Measurements from ENCODE around the gene GCNT1.
A peak's percentile ranks its signal among the peaks of the same experiment; 100 is the strongest.
"Not testable (repeated sequence)": the region's sequence is repeated elsewhere in the genome, so short reads cannot be mapped to it uniquely, and the experiment has no call there.

GCNT1 gene

GRCh38 chr9:76458903-76459693 is at the start of gene GCNT1:
GCNT1 (plus strand) TSS chr9:76459182; CDS start chr9:76502382, 43,200 bp downstream.
- peak; percentile 95 for DNase-seq

- DNase-seq: no peak
Observed at GRCh38 chr9:76412638-76413037, 46.3 kb upstream of the GCNT1 start.

GRCh38 chr9:76413658-76414057 is 45.3 kb upstream of the GCNT1 start:
- DNase-seq: no peak

GRCh38 chr9:76414661-76415060 is 44.3 kb upstream of the GCNT1 start:
- no peak for DNase-seq

- DNase-seq: no peak
Observed at GRCh38 chr9:76415154-76415553, 43.8 kb upstream of the GCNT1 start.

- no peak for DNase-seq
Observed at GRCh38 chr9:76415731-76416130, 43.3 kb upstream of the GCNT1 start.

GRCh38 chr9:76417394-76417793 is 41.6 kb upstream of the GCNT1 start:
- no peak for DNase-seq

GRCh38 chr9:76419782-76420380 is 39.1 kb upstream of the GCNT1 start:
- DNase-seq: no peak

GRCh38 chr9:76423216-76424177 is 35.5 kb upstream of the GCNT1 start:
- no peak for DNase-seq

GRCh38 chr9:76424491-76424890 is 34.5 kb upstream of the GCNT1 start:
- DNase-seq: peak; percentile 71

- DNase-seq: no peak
Observed at GRCh38 chr9:76425677-76426453, 33.1 kb upstream of the GCNT1 start.

GRCh38 chr9:76426807-76427419 is 32.1 kb upstream of the GCNT1 start:
- DNase-seq: no peak

GRCh38 chr9:76431601-76432000 is 27.4 kb upstream of the GCNT1 start:
- DNase-seq: no peak

GRCh38 chr9:76433406-76433805 is 25.6 kb upstream of the GCNT1 start:
- DNase-seq: no peak

- no peak for DNase-seq
Observed at GRCh38 chr9:76433836-76434235, 25.1 kb upstream of the GCNT1 start.

- not testable (repeated sequence) for DNase-seq
Observed at GRCh38 chr9:76434897-76435296, 24.1 kb upstream of the GCNT1 start.

- DNase-seq: not testable (repeated sequence)
Observed at GRCh38 chr9:76437017-76437699, 21.8 kb upstream of the GCNT1 start.

- peak; percentile 72 for DNase-seq
Observed at GRCh38 chr9:76438841-76439588, 20.0 kb upstream of the GCNT1 start.

- DNase-seq: peak; percentile 78
Observed at GRCh38 chr9:76441551-76442322, 17.2 kb upstream of the GCNT1 start.

- DNase-seq: no peak
Observed at GRCh38 chr9:76443887-76444286, 15.1 kb upstream of the GCNT1 start.
